H1 (cell line): ENCODE measurements around the gene SH2B3.

Source experiments
- ATF2 ChIP-seq: IDR thresholded peaks from 2 replicates; pipeline ENCODE4 v1.6.1; 2012; ENCODE audit warnings: low read length, inconsistent platforms
- NRF1 ChIP-seq: IDR thresholded peaks from 2 replicates; pipeline ENCODE4 v1.6.1; 2011; ENCODE audit warnings: mild to moderate bottlenecking, low read depth, low read length, improper control_type of control experiment
- PHF8 ChIP-seq: fragments of 200-600 bp; sonication (generic); conservative IDR thresholded peaks from 2 replicates; pipeline ENCODE4 v1.7.1; 2012; ENCODE audit warnings: low read depth, mild to moderate bottlenecking, inconsistent platforms, low read length, moderate library complexity
- RAD21 ChIP-seq, 2 experiments: IDR thresholded peaks in 1 of 2; conservative IDR thresholded peaks in 1 of 2; 2 replicates each; pipeline ENCODE4 v1.6.1; 2011; ENCODE audit warnings: low read depth in 2 of 2, low read length in 2 of 2, improper control_type of control experiment in 1 of 2, inconsistent platforms in 1 of 2, mild to moderate bottlenecking in 1 of 2, moderate library complexity in 1 of 2

- TF ChIP-seq NRF1 (no peak), RAD21 (IDR thresholded peaks at IDR 0.05 in 1 of 2, conservative IDR thresholded peaks at IDR 0.05 in 1 of 2; ENCODE audit: low read depth in 2 of 2, low read length in 2 of 2) (no peak), PHF8 (no peak), ATF2 (no peak)
Measured at GRCh38 chr12:111398530-111398929, 7.2 kb upstream of the SH2B3 start.
